GM21619 (cell line): ENCODE measurements around the gene PTPRQ.
"Not testable (repeated sequence)": the region's sequence is repeated elsewhere in the genome, so short reads cannot be mapped to it uniquely, and the experiment has no call there.

Source experiments
- ATAC-seq: cut with Tn5 transposase; IDR thresholded peaks from one replicate; pipeline ENCODE4 v1.9.1; 2021; ENCODE audit not compliant: unreplicated experiment

The PTPRQ gene

GRCh38 chr12:80634903-80635302 lies 190.9 kb downstream of the PTPRQ start:
- no peak for ATAC-seq

GRCh38 chr12:80636832-80637231 lies 192.8 kb downstream of the PTPRQ start:
- no peak for ATAC-seq

GRCh38 chr12:80641936-80642335 lies 197.9 kb downstream of the PTPRQ start:
- no peak for ATAC-seq

- no peak for ATAC-seq
Measured at GRCh38 chr12:80643961-80644360, 199.9 kb downstream of the PTPRQ start.

- ATAC-seq = no peak
Measured at GRCh38 chr12:80648881-80649280, 204.8 kb downstream of the PTPRQ start.

- ATAC-seq = no peak
Measured at GRCh38 chr12:80655751-80656150, 211.7 kb downstream of the PTPRQ start.

GRCh38 chr12:80659512-80660063 lies 215.6 kb downstream of the PTPRQ start:
- ATAC-seq = no peak

- ATAC-seq = no peak
Measured at GRCh38 chr12:80662586-80662985, 218.6 kb downstream of the PTPRQ start.

GRCh38 chr12:80670214-80670613 lies 226.2 kb downstream of the PTPRQ start:
- no peak for ATAC-seq

GRCh38 chr12:80676042-80676636 lies 232.1 kb downstream of the PTPRQ start:
- not testable (repeated sequence) for ATAC-seq

- ATAC-seq = no peak
Measured at GRCh38 chr12:80676856-80677255, 232.8 kb downstream of the PTPRQ start.

- no peak for ATAC-seq
Measured at GRCh38 chr12:80677994-80678393, 234.0 kb downstream of the PTPRQ start.

GRCh38 chr12:80679346-80680131 lies 235.5 kb downstream of the PTPRQ start:
- ATAC-seq = no peak

GRCh38 chr12:80681287-80681686 lies 237.3 kb downstream of the PTPRQ start:
- ATAC-seq = no peak

- no peak for ATAC-seq
Measured at GRCh38 chr12:80681786-80682185, 237.8 kb downstream of the PTPRQ start.

- ATAC-seq = no peak
Measured at GRCh38 chr12:80684077-80684495, 240.1 kb downstream of the PTPRQ start.

- no peak for ATAC-seq
Measured at GRCh38 chr12:80690090-80690489, 246.1 kb downstream of the PTPRQ start.

GRCh38 chr12:80690513-80690912 lies 246.5 kb downstream of the PTPRQ start:
- no peak for ATAC-seq

- no peak for ATAC-seq
Measured at GRCh38 chr12:80692114-80692513, 248.1 kb downstream of the PTPRQ start.

- no peak for ATAC-seq
Measured at GRCh38 chr12:80697270-80697887, 253.3 kb downstream of the PTPRQ start.

GRCh38 chr12:80698256-80698655 lies 254.2 kb downstream of the PTPRQ start:
- no peak for ATAC-seq
